Peyer's patch (tissue), 4 donors: ENCODE results near the gene SEPTIN6. TPM values are rescaled to one million over a fixed set of nuclear protein-coding genes. Genes with fewer than 3 reads are reported as not detected.
"Not testable (repeated sequence)": the region's sequence is repeated elsewhere in the genome, so short reads cannot be mapped to it uniquely, and the experiment has no call there.

Source experiments
- DNase-seq, 3 donors: peaks; one replicate each; pipeline ENCODE4 v3.0.0-alpha.2; 2017 to 2019
- H3K27ac ChIP-seq, 4 donors: fragments of 200-600 bp; sonication (generic); one replicate each; pipeline ENCODE4 v1.5.1; 2016 to 2019
- H3K27me3 ChIP-seq, 2 donors: fragments of 200-600 bp; sonication (generic); one replicate each; pipeline ENCODE4 v1.5.1; 2019
- H3K36me3 ChIP-seq, 3 donors: fragments of 200-600 bp; sonication (generic); one replicate each; pipeline ENCODE4 v1.5.1; 2016 to 2019
- H3K4me1 ChIP-seq, 4 donors: fragments of 200-600 bp; sonication (generic); one replicate each; pipeline ENCODE4 v1.5.1; 2016 to 2019
- H3K4me3 ChIP-seq, 4 donors: fragments of 200-600 bp; sonication (generic); 1 replicate in 3 of 4; 2 replicates in 1 of 4; pipeline ENCODE4 v1.5.1; 2016 to 2019; ENCODE audit warnings: mild to moderate bottlenecking in 1 of 4
- H3K9me3 ChIP-seq, 4 donors: fragments of 200-600 bp; sonication (generic); one replicate each; pipeline ENCODE4 v1.5.1; 2016 to 2019; ENCODE audit warnings: mild to moderate bottlenecking in 1 of 4
- POLR2A ChIP-seq, 2 donors: fragments of 450-650 bp; IDR thresholded peaks; one replicate each; pipeline ENCODE4 v1.5.1; 2017; ENCODE audit warnings: antibody characterized with exemption in 2 of 2, mild to moderate bottlenecking in 2 of 2, moderate library complexity in 2 of 2
- total RNA-seq, 4 donors: library from RNA; depleted of rRNA; stranded (reverse); fragments of >200 nt; gene quantifications; one replicate each; pipeline ENCODE4 v1.1.0, GENCODE V29; 2016
- TF ChIP-seq, protein P1 (sequence below), 6 experiments: fragments of 450-650 bp in 4 of 6; fragments of 200-600 bp in 2 of 6; sonication (generic) in 1 of 6; IDR thresholded peaks; one replicate each; pipeline ENCODE4 v1.5.1; 2017 to 2019; ENCODE audit warnings: antibody characterized with exemption in 6 of 6, mild to moderate bottlenecking in 3 of 6, moderate library complexity in 1 of 6

SEPTIN6 gene
- total RNA-seq, 4 donors from 2014 or later: 4.9 to 116 (median 15.5) TPM

DNA sequence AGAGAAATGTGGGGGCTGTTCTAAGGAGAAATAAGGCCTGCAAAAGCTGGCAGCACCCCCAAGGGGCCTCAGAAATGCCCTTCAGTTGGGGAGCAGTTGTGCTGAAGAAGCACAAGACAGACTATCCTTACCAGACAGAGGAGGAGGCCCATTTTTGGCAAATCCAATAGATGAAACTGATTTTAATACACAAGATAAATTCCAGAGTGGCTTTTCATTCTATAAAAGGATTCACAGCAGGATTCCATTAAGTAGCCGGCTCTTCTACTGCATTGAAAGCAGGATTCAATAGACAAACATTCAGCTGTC, 8.1 kb downstream of the SEPTIN6 start:
- TF ChIP-seq, protein P1, sequence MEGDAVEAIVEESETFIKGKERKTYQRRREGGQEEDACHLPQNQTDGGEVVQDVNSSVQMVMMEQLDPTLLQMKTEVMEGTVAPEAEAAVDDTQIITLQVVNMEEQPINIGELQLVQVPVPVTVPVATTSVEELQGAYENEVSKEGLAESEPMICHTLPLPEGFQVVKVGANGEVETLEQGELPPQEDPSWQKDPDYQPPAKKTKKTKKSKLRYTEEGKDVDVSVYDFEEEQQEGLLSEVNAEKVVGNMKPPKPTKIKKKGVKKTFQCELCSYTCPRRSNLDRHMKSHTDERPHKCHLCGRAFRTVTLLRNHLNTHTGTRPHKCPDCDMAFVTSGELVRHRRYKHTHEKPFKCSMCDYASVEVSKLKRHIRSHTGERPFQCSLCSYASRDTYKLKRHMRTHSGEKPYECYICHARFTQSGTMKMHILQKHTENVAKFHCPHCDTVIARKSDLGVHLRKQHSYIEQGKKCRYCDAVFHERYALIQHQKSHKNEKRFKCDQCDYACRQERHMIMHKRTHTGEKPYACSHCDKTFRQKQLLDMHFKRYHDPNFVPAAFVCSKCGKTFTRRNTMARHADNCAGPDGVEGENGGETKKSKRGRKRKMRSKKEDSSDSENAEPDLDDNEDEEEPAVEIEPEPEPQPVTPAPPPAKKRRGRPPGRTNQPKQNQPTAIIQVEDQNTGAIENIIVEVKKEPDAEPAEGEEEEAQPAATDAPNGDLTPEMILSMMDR (IDR thresholded peaks at IDR 0.05): no peak
- TF ChIP-seq POLR2A (IDR thresholded peaks at IDR 0.05): no peak
- Histone ChIP-seq H3K27me3 (no peaks in the 10 kb centered on the region), H3K9me3 (no peaks in the 10 kb centered on the region), H3K27ac (peak overlapping the region; percentile 83 to 96 (median 87)), H3K36me3 (no peaks in the 10 kb centered on the region), H3K4me3 (peak overlapping the region in 1 of 4 donors; percentile 22), H3K4me1 (peaks cover 0 to 24% (median 6%) of the 10 kb centered on the region in 4 donors)
- no peak for DNase-seq

DNA sequence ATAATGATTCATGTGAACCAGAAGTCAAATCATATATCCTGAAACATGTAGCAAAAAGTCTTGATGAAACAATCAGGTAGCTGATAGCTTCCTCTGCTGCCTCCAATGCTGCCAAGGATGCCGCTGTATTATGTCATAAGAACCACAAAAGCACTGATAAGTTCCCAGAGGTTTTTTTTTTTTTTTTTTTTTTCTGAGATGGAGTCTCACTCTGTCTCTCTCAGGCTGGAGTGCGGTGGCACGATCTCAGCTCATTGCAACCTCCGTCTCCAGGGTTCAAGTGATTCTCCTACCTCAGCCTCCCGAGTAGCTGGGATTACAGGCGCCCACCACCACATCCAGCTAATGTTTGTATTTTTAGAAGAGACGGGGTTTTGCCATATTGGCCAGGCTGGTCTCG, 8.7 kb downstream of the SEPTIN6 start:
- not testable (repeated sequence) for H3K9me3 ChIP-seq, H3K27me3 ChIP-seq, H3K36me3 ChIP-seq, H3K4me3 ChIP-seq, DNase-seq
- Histone ChIP-seq H3K27ac (peak overlapping the region; percentile 83 to 96 (median 87)), H3K4me1 (peaks cover 0 to 24% (median 6%) of the 10 kb centered on the region in 4 donors)

DNA sequence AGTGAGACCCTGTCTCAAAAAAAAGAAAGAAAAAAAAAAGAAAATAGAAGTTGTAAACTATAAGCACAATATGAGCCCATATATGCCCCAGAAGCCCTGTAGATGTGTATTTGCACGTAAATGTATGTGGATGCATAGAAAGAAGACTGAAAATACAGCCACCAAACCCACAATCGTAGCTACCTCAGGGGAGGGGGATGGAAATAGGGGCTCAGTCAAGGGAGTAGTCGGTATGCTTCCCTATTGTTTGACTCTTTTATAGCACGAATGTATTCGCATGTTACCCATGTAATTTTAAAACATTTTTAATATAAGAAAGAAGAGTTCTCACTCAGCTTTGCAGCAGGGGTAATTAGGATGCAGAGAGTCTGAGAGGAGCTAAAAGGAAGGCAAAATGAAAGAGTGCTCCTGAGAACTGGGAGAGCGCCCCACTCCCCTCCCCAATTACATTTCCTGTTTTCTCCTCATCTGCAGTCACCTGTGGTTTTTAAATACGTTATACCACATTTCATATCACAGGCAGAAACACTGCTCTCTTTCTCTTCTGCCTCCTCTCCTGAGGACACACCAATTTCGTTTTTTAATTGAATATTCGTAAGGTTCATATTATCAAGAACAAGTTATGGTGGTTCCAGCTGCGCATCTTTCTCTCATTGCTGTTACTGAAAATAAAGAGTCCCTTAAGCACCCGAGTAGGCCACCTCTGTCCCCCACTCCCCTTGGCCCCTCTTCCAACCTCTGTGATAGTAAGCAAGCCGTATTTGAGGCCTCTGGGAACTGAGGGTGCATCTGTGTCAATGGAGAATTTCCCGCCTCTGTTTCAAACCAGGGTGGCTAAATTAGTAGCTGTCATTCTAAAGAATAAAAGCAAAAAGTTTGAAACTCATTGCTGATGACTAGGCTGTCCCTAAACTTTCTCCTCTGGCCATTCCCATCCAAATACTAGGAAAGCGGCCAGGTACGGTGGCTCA, 10.7 kb downstream of the SEPTIN6 start:
- DNase-seq: peak in 2 of 3 donors; percentile 64 to 80
- peaks cover 0 to 15% (median 6%) of the 10 kb centered on the region in 4 donors for H3K4me1 ChIP-seq
- peak overlapping the region in 1 of 4 donors; percentile 18 for H3K4me3 ChIP-seq
- no peaks in the 10 kb centered on the region for H3K27me3 ChIP-seq
- H3K27ac ChIP-seq: peak overlapping the region; percentile 48 to 96 (median 80)
- no peak for TF ChIP-seq POLR2A (IDR thresholded peaks at IDR 0.05)
- TF ChIP-seq, protein P1 (IDR thresholded peaks at IDR 0.05): no peak
- H3K36me3 ChIP-seq: no peaks in the 10 kb centered on the region
- no peaks in the 10 kb centered on the region for H3K9me3 ChIP-seq

DNA sequence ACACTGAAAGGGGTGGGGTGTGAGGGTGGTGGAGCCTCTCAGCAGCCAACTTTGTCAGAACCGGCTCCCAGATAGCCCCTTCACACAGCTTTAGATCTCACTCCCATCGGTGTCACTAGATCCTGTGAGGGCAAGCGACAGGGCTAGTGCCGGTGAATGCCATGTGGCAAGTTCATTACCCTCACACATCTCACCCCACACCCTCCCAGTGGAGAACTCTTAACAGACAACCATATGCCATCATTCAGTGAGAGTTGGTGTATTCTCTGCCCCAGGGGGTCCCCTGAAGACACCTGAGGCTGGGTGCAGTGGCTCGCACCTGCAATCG, 15.3 kb downstream of the SEPTIN6 start:
- no peaks in the 10 kb centered on the region for H3K9me3 ChIP-seq
- H3K4me3 ChIP-seq: no peak overlapping the region
- H3K27me3 ChIP-seq: no peaks in the 10 kb centered on the region
- H3K27ac ChIP-seq: peak overlapping the region; percentile 39 to 79 (median 62)
- no peaks in the 10 kb centered on the region for H3K36me3 ChIP-seq
- H3K4me1 ChIP-seq: peaks cover 0 to 5% (median 0%) of the 10 kb centered on the region in 4 donors
- no peak for DNase-seq
- no peak for TF ChIP-seq POLR2A (IDR thresholded peaks at IDR 0.05)
- TF ChIP-seq, protein P1 (IDR thresholded peaks at IDR 0.05): no peak

DNA sequence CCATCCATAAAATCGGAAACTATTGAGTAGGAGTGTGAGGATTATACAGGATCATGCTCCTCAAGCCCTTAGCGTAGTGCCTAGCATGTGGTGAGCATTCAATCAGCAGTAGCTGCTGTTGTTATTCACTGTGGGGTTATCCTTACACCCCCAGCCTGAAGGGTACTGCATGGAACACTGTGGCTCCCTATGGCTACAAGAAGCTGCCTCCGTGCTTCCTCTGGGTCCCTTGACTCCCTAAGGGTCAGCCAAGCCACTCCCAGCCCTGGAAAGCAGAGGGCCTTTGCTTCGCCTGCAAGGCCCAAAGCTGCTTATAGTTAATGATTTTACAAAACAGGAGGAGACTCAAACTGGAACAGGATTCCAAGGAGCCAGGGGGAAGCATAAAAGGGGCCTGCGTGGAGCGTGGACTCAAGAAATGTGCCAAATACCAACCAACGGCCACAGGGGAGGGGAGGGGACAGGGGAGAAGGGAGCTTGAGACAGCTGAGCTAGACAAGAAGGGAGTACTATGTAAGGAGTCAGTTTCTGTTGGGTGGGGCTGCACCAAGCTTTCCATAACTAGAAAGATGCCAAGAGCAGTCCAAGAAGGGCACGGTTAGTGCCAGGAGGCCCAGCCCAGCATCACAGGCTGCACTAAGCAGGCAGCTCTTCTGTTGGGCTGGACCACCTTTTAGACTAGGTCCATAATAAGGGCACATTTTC, 15.9 kb downstream of the SEPTIN6 start:
- H3K27ac ChIP-seq: peak overlapping the region; percentile 39 to 79 (median 62)
- peaks cover 0 to 5% (median 0%) of the 10 kb centered on the region in 4 donors for H3K4me1 ChIP-seq
- no peaks in the 10 kb centered on the region for H3K36me3 ChIP-seq
- no peak for DNase-seq
- no peaks in the 10 kb centered on the region for H3K9me3 ChIP-seq
- TF ChIP-seq, protein P1 (IDR thresholded peaks at IDR 0.05): no peak
- TF ChIP-seq POLR2A (IDR thresholded peaks at IDR 0.05): no peak
- H3K4me3 ChIP-seq: no peak overlapping the region
- H3K27me3 ChIP-seq: no peaks in the 10 kb centered on the region

DNA sequence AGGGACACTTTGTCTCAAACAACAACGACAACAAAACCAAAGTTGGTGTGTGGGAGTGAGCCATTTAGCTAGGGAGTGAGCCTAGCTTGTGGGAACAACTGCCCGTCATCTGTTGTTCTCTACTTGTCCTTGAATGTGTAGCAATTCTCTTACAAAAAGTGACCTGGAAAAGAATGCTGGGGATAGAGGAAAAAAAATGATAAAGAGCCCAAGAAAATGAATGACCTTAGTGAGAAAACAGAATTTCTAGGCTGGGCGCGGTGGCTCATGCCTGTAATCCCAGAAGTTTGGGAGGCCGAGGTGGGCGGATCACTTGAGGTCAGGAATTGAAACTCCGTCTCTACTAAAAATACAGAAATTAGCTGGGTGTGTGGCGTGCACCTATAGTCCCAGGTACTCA, 19.6 kb downstream of the SEPTIN6 start:
- TF ChIP-seq POLR2A (IDR thresholded peaks at IDR 0.05): no peak
- TF ChIP-seq, protein P1 (IDR thresholded peaks at IDR 0.05): no peak
- no peak overlapping the region for H3K4me3 ChIP-seq
- H3K9me3 ChIP-seq: no peaks in the 10 kb centered on the region
- no peaks in the 10 kb centered on the region for H3K27me3 ChIP-seq
- H3K36me3 ChIP-seq: no peaks in the 10 kb centered on the region
- no peak for DNase-seq
- H3K27ac ChIP-seq: no peak overlapping the region
- H3K4me1 ChIP-seq: peaks cover 0 to 5% (median 0%) of the 10 kb centered on the region in 4 donors
